Mesenchymal stem cell (in vitro differentiated cells and primary cell): ENCODE results near the gene SLU7.

Experiments used
- DNase-seq: peaks from one replicate; pipeline ENCODE4 v3.0.0-alpha.2; 2013
- H2AFZ ChIP-seq: one replicate; pipeline ENCODE4 v1.6.1; 2013; ENCODE audit warnings: low read depth, mild to moderate bottlenecking, control low read depth, inconsistent platforms, low read length, moderate library complexity
- H2AK5ac ChIP-seq: 2 replicates; pipeline ENCODE4 v1.6.1; 2013; ENCODE audit warnings: low read length, moderate library complexity, mild to moderate bottlenecking, inconsistent platforms; ENCODE audit not compliant: severe bottlenecking
- H2BK120ac ChIP-seq: one replicate; pipeline ENCODE4 v1.6.1; 2013; ENCODE audit warnings: low read depth, mild to moderate bottlenecking, inconsistent platforms, low read length, moderate library complexity
- H2BK12ac ChIP-seq, 2 experiments: one replicate each; pipeline ENCODE4 v1.6.1; 2013; ENCODE audit warnings: inconsistent platforms in 2 of 2, low read length in 2 of 2, mild to moderate bottlenecking in 2 of 2, moderate library complexity in 2 of 2, control low read depth in 1 of 2
- H2BK15ac ChIP-seq: one replicate; pipeline ENCODE4 v1.6.1; 2013; ENCODE audit warnings: mild to moderate bottlenecking, low read depth, inconsistent platforms; ENCODE audit not compliant: poor library complexity, severe bottlenecking
- H2BK5ac ChIP-seq: 2 replicates; pipeline ENCODE4 v1.6.1; 2013; ENCODE audit warnings: low read depth, mild to moderate bottlenecking, low read length, control low read depth, inconsistent platforms; ENCODE audit not compliant: poor library complexity, severe bottlenecking
- H3K14ac ChIP-seq, 2 experiments: one replicate each; pipeline ENCODE4 v1.6.1; 2013; ENCODE audit warnings: inconsistent platforms in 2 of 2, low read length in 2 of 2, control low read depth in 1 of 2, mild to moderate bottlenecking in 1 of 2, moderate library complexity in 1 of 2
- H3K18ac ChIP-seq, 2 experiments: one replicate each; pipeline ENCODE4 v1.6.1; 2013; ENCODE audit warnings: inconsistent platforms in 2 of 2, low read length in 2 of 2, control low read depth in 1 of 2, low read depth in 1 of 2, mild to moderate bottlenecking in 1 of 2
- H3K23ac ChIP-seq, 2 experiments: one replicate each; pipeline ENCODE4 v1.6.1; 2013; ENCODE audit warnings: inconsistent platforms in 2 of 2, low read length in 2 of 2, mild to moderate bottlenecking in 2 of 2, moderate library complexity in 2 of 2, control low read depth in 1 of 2
- H3K27ac ChIP-seq: 2 replicates; pipeline ENCODE4 v1.5.1; 2013; ENCODE audit warnings: mild to moderate bottlenecking, moderate library complexity, low read length, control low read depth, inconsistent platforms; ENCODE audit not compliant: poor library complexity, severe bottlenecking
- H3K27me3 ChIP-seq, 2 experiments: 2 replicates each; pipeline versions ENCODE4 v1.6.1 to v1.7.0; 2013; ENCODE audit warnings: low read length in 2 of 2, mild to moderate bottlenecking in 2 of 2, moderate library complexity in 2 of 2, control low read depth in 1 of 2, inconsistent platforms in 1 of 2; ENCODE audit not compliant: control insufficient read depth in 1 of 2, insufficient read depth in 1 of 2
- H3K36me3 ChIP-seq, 2 experiments: 2 replicates each; pipeline versions ENCODE4 v1.6.1 to v1.7.0; 2013; ENCODE audit warnings: low read length in 2 of 2, control low read depth in 1 of 2, inconsistent platforms in 1 of 2, low read depth in 1 of 2, mild to moderate bottlenecking in 1 of 2; ENCODE audit not compliant: insufficient read depth in 2 of 2, control insufficient read depth in 1 of 2
- H3K4ac ChIP-seq, 2 experiments: one replicate each; pipeline ENCODE4 v1.6.1; 2013; ENCODE audit warnings: inconsistent platforms in 2 of 2, low read length in 2 of 2, mild to moderate bottlenecking in 2 of 2, moderate library complexity in 2 of 2, control low read depth in 1 of 2, low read depth in 1 of 2
- H3K4me1 ChIP-seq: 2 replicates; pipeline ENCODE4 v1.6.1; 2013; ENCODE audit warnings: low read depth, low read length, control low read depth; ENCODE audit not compliant: control insufficient read depth, insufficient read depth
- H3K4me2 ChIP-seq: 2 replicates; pipeline ENCODE4 v1.6.1; 2013; ENCODE audit warnings: low read length, mild to moderate bottlenecking, inconsistent platforms; ENCODE audit not compliant: poor library complexity, severe bottlenecking
- H3K4me3 ChIP-seq, 2 experiments: 2 replicates each; pipeline versions ENCODE4 v1.5.1 to v1.7.0; 2013; ENCODE audit warnings: low read length in 2 of 2, mild to moderate bottlenecking in 2 of 2, control low read depth in 1 of 2, low read depth in 1 of 2; ENCODE audit not compliant: insufficient read depth in 1 of 2
- H3K79me1 ChIP-seq: replicated peaks from 2 replicates; pipeline ENCODE4 v1.6.1; 2013; ENCODE audit warnings: mild to moderate bottlenecking, control low read depth, low read length, inconsistent platforms; ENCODE audit not compliant: poor library complexity, severe bottlenecking
- H3K9ac ChIP-seq: 2 replicates; pipeline ENCODE4 v1.7.0; 2013; ENCODE audit warnings: mild to moderate bottlenecking, low read length, moderate library complexity
- H3K9me3 ChIP-seq: 2 replicates; pipeline ENCODE4 v1.7.0; 2013; ENCODE audit warnings: mild to moderate bottlenecking, low read length; ENCODE audit not compliant: control insufficient read depth
- H4K8ac ChIP-seq: one replicate; pipeline ENCODE4 v1.6.1; 2013; ENCODE audit warnings: inconsistent platforms, mild to moderate bottlenecking, low read length, moderate library complexity
- H4K91ac ChIP-seq: one replicate; pipeline ENCODE4 v1.6.1; 2013; ENCODE audit warnings: mild to moderate bottlenecking, low read length, inconsistent platforms
- WGBS: methylation state at CpG from one replicate; pipeline ENCODE4 v1.1.7; 2013; ENCODE audit warnings: mixed read lengths; 5-methylcytosine and 5-hydroxymethylcytosine counted together

Gene SLU7

DNA sequence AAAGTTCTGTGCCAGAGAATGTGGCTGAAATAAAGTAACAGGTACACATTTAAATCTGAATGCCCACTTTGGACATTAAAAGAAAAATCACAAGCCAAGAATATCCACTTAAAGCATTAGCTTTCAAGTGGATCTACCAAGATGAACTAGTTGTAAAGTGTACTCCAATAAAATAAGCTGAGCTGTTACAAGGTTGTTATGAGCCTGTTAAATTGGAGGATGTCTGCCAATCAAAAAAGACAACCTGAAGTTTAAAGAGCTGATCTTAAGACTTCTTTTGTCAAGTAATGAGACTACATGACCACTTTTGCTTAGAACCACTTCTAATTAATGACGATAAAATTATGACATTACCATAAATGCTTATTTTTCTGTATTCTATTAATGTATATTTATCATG lies 21.4 kb downstream of the SLU7 start:
- no CpG with 5 or more reads among the region's 1 CpG for WGBS

DNA sequence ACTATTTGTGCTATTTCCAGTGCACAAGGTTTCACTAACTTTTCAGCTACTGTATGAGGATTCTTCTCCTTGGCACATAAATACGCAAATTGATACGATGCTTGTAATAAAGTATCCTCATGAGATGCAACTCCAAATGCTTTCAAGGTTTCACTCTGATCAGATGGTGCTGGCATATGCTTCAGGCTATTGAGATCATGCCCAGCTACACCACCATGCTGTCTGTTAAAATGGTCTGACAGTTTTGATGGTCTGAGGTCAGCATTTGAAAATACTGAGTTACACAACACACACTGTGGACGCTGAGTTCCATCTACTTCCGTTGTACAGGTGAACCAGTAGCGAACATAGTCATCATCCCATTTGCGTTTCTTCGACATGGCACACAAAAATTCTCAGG lies 23.8 kb downstream of the SLU7 start:
- no peak overlapping the region for H4K8ac ChIP-seq
- H2AFZ ChIP-seq = no peak overlapping the region
- H3K23ac ChIP-seq = no peak overlapping the region
- H3K4ac ChIP-seq = no peak overlapping the region
- H3K4me2 ChIP-seq = no peak overlapping the region
- no peak overlapping the region for H2BK5ac ChIP-seq
- no peak overlapping the region for H3K18ac ChIP-seq
- no peak overlapping the region for H3K9ac ChIP-seq
- H2BK120ac ChIP-seq = no peak overlapping the region
- no peak overlapping the region for H2BK15ac ChIP-seq
- H3K79me1 ChIP-seq = peaks cover 11% of the 10 kb centered on the region
- 95% methylated on average over 7 of the region's 7 CpGs for WGBS
- H3K4me1 ChIP-seq = peaks cover 1% of the 10 kb centered on the region
- no peak overlapping the region for H3K4me3 ChIP-seq
- H2BK12ac ChIP-seq = no peak overlapping the region
- no peak overlapping the region for H3K14ac ChIP-seq
- no peaks in the 10 kb centered on the region for H3K27me3 ChIP-seq
- no peaks in the 10 kb centered on the region for H3K9me3 ChIP-seq
- H3K36me3 ChIP-seq = peaks cover 0 to 4% of the 10 kb centered on the region in 2 experiments
- H4K91ac ChIP-seq = no peak overlapping the region
- DNase-seq = no peak
- no peak overlapping the region for H2AK5ac ChIP-seq
- no peak overlapping the region for H3K27ac ChIP-seq

More for the DNA sequence above, 21.4 kb downstream of the SLU7 start:
- no peak overlapping the region for H2AK5ac ChIP-seq
- peaks cover 0 to 20% of the 10 kb centered on the region in 2 experiments for H3K36me3 ChIP-seq
- H3K4me1 ChIP-seq = peaks cover 1% of the 10 kb centered on the region
- no peak overlapping the region for H3K9ac ChIP-seq
- no peak overlapping the region for H2AFZ ChIP-seq
- H3K4ac ChIP-seq = no peak overlapping the region
- no peak for DNase-seq
- H3K4me2 ChIP-seq = no peak overlapping the region
- H2BK5ac ChIP-seq = no peak overlapping the region
- H4K8ac ChIP-seq = no peak overlapping the region
- H3K27ac ChIP-seq = no peak overlapping the region
- no peak overlapping the region for H4K91ac ChIP-seq
- H3K14ac ChIP-seq = no peak overlapping the region
- no peaks in the 10 kb centered on the region for H3K9me3 ChIP-seq
- no peak overlapping the region for H2BK120ac ChIP-seq
- no peak overlapping the region for H3K18ac ChIP-seq
- H3K79me1 ChIP-seq = peaks cover 11% of the 10 kb centered on the region
- H3K23ac ChIP-seq = no peak overlapping the region
- no peaks in the 10 kb centered on the region for H3K27me3 ChIP-seq
- no peak overlapping the region for H3K4me3 ChIP-seq
- H2BK12ac ChIP-seq = no peak overlapping the region
- no peak overlapping the region for H2BK15ac ChIP-seq

DNA sequence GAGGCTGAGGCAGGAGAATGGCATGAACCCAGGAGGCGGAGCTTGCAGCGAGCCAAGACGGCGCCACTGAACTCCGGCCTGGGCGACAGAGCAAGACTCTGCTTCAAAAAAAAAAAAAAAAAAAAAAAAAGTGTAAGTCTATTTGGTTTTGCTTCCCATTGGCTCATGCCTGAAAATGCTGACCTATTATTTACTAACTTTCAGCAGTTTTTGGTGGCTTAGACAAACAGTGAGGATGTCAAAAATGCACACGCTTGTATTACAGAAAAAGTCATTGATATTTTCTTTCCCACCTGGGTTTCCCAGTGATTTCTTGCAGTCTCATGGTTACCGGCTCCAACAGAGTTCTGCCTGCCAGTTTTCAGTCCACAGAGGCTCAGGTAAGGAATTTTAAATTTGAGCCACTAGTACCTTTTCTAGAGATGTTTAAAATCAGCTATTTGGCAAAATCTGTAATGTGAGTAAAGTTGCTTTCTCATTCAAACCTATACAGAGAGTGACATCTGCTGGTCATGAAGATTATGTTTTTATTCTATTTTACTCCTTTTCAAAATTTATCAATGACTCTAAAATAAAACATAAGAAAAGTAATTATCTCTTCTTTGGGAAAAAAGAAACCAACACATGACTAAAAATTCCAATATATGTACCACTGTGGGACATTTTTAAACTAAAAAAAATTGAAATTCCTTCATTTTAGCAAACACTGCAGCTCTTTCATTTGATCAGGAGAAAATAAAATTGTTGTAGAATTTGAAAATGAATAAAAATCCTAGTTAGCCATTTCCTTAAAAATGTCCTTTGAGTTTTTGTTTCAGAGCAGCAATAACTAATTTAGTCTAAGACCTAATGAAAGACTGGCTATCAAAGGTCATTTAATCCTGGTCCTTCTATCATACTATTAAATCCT lies 27.8 kb downstream of the SLU7 start:
- 86% methylated on average over 2 of the region's 8 CpGs for WGBS
- no peaks in the 10 kb centered on the region for H3K27me3 ChIP-seq

DNA sequence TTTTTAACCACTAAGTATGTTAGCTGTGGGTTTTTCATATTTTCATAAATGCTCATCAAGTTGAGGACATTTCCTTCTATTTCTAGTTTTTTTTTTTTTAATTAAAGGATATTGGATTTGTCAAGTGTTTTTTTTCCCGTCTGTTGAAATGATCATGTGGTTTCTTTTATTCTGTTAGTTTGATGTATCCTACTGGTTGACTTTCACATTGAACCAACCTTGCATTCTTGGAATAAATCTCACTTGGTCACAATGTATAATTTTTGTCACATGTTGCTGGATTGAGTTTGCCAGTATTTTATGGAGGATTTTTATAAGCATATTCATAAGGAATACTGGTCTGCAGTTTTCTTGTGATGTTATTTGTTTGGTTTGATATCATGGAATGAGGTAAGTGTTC lies 31.4 kb downstream of the SLU7 start:
- H3K79me1 ChIP-seq = no peaks in the 10 kb centered on the region
- no peak overlapping the region for H2BK15ac ChIP-seq
- H3K9ac ChIP-seq = no peak overlapping the region
- H3K18ac ChIP-seq = no peak overlapping the region
- no peak overlapping the region for H3K4ac ChIP-seq
- H3K4me2 ChIP-seq = no peak overlapping the region
- H2BK5ac ChIP-seq = no peak overlapping the region
- no peak overlapping the region for H4K8ac ChIP-seq
- no peaks in the 10 kb centered on the region for H3K36me3 ChIP-seq
- no peak overlapping the region for H3K4me3 ChIP-seq
- no peaks in the 10 kb centered on the region for H3K27me3 ChIP-seq
- peaks cover 16% of the 10 kb centered on the region for H3K9me3 ChIP-seq
- no peak overlapping the region for H3K23ac ChIP-seq
- no peak overlapping the region for H4K91ac ChIP-seq
- DNase-seq = no peak
- H2BK120ac ChIP-seq = no peak overlapping the region
- no peak overlapping the region for H3K27ac ChIP-seq
- H3K14ac ChIP-seq = no peak overlapping the region
- H2AFZ ChIP-seq = no peak overlapping the region
- no peaks in the 10 kb centered on the region for H3K4me1 ChIP-seq
- H2BK12ac ChIP-seq = no peak overlapping the region
- no peak overlapping the region for H2AK5ac ChIP-seq
- WGBS = no CpG with 5 or more reads among the region's 1 CpG

More for the DNA sequence above, 27.8 kb downstream of the SLU7 start:
- no peak overlapping the region for H2BK12ac ChIP-seq
- no peak overlapping the region for H4K8ac ChIP-seq
- H3K79me1 ChIP-seq = peaks cover 5% of the 10 kb centered on the region
- peaks cover 0 to 4% of the 10 kb centered on the region in 2 experiments for H3K36me3 ChIP-seq
- no peak overlapping the region for H3K4me2 ChIP-seq
- no peak overlapping the region for H4K91ac ChIP-seq
- no peak overlapping the region for H3K9ac ChIP-seq
- H3K14ac ChIP-seq = no peak overlapping the region
- no peak overlapping the region for H2AK5ac ChIP-seq
- no peak overlapping the region for H3K23ac ChIP-seq
- H3K4me1 ChIP-seq = no peaks in the 10 kb centered on the region
- H3K4me3 ChIP-seq = no peak overlapping the region
- peak; percentile 51 for DNase-seq
- no peak overlapping the region for H3K18ac ChIP-seq
- H3K27ac ChIP-seq = no peak overlapping the region
- H3K9me3 ChIP-seq = peaks cover 16% of the 10 kb centered on the region
- no peak overlapping the region for H2BK5ac ChIP-seq
- H2AFZ ChIP-seq = no peak overlapping the region
- no peak overlapping the region for H3K4ac ChIP-seq
- no peak overlapping the region for H2BK120ac ChIP-seq
- no peak overlapping the region for H2BK15ac ChIP-seq
